ENCODE results near the gene STX5. TPM values are rescaled to one million over a fixed set of nuclear protein-coding genes. Genes with fewer than 3 reads are reported as not detected.

Gene STX5, protein sequence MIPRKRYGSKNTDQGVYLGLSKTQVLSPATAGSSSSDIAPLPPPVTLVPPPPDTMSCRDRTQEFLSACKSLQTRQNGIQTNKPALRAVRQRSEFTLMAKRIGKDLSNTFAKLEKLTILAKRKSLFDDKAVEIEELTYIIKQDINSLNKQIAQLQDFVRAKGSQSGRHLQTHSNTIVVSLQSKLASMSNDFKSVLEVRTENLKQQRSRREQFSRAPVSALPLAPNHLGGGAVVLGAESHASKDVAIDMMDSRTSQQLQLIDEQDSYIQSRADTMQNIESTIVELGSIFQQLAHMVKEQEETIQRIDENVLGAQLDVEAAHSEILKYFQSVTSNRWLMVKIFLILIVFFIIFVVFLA
- 24.9 and 27.2 TPM in 2 replicates for total RNA-seq

DNA sequence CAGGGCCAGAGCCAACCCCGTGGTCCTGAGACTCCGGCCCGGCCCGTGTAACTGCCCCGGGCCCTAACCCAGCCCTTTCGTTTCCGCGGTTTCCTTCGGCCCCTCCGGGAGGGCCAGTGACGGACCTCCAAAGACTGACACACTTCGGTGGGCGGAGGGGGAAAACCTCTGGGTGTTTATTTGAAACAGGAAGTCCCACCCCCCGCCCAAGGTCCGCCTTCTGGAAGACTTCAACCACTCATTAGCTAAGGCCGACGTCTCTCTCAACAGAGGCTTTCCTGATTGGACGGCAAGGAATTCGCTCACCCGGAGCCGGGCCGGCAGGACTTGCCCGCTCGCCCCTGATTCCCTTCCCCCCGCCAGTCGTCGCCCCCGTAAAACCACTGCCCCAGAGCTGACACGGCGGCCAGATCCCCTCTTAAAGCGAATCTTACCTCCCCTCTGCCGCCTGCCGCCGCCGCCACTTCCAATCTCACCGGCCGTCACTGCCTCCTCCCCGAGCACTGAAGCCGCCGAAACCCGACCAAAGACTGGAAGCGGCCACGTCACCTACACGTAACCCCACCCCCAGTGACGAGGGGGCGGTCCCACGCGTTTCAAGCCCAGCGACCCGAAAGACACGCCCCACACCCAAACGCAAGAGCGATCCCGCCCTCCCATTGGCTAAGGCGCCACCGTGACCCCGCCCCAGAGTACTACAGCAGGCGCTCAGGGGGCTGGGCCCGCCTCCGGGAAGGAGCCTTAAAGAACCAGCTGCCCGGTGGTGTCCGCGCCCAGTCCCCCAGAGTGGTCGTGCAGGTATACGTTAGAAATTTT is at the start of gene STX5:
Gene STX5, minus strand, starts transcription at position 532 of the 816 bp plus-strand sequence. CDS start 808 bp downstream, outside the sequence.

DNA sequence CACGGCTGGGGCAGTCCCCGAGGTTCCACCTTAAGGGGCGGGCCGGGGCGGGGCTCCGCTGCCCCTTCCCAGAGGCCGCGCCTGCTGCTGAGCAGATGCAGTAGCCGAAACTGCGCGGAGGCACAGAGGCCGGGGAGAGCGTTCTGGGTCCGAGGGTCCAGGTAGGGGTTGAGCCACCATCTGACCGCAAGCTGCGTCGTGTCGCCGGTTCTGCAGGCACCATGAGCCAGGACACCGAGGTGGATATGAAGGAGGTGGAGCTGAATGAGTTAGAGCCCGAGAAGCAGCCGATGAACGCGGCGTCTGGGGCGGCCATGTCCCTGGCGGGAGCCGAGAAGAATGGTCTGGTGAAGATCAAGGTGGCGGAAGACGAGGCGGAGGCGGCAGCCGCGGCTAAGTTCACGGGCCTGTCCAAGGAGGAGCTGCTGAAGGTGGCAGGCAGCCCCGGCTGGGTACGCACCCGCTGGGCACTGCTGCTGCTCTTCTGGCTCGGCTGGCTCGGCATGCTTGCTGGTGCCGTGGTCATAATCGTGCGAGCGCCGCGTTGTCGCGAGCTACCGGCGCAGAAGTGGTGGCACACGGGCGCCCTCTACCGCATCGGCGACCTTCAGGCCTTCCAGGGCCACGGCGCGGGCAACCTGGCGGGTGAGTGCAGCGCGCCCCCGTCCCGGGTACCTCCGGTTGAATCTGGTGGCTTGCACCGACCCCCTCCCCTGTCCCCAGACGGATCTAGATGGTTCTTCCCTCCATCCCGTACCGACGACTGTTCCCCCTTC is 49.1 kb upstream of the STX5 start, which contains the start of gene SLC3A2:
Gene SLC3A2, plus strand, starts transcription at position 94 of the 776 bp plus-strand sequence. Its CDS starts 128 bp downstream, at position 222.

DNA sequence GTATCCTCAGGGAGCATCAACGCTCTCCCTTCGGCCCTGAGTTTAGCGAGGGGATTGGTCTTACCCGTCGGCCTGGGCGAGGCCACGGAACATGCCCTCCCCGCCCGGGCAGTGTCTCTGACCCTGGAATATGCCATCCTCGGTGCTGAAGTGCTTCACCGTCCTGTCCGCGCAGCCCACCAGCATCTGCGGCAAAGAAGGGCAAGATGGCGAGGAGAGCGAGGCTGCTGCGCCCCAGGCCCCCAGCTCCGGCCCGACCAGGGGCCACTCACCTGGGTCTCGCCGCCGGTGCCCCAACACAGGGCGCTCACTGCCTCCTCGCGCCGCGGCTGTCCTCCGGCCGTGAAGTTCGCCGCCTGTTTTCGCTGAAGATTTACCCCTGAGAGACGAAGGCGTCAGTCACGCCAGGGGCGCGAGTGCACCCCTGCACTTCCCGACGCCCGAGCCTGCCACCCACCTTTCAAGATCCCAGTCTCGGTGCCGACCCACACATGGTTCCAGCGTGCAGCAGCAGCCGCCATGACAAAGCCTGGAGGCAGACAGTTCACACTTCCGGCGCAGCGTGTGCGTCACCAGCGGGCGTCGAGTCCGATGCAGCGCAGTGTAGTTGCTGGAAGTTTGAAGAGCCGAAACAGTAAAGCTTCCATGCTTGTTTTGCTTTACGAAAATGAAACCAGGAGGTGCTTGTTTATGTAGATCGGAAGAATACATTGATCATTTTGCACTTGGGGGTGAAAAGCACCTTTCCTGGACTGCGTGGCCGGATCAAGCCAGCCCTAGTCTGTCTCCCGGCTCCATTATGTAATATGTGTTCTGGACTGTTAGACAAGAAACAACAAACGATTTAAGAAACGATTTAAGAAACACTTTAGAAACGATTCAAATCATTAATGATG is 7.4 kb upstream of the STX5 start, which contains the start of gene WDR74:
Gene WDR74, minus strand, starts transcription at position 541 of the 896 bp plus-strand sequence. Its CDS starts 20 bp downstream, at position 521.

DNA sequence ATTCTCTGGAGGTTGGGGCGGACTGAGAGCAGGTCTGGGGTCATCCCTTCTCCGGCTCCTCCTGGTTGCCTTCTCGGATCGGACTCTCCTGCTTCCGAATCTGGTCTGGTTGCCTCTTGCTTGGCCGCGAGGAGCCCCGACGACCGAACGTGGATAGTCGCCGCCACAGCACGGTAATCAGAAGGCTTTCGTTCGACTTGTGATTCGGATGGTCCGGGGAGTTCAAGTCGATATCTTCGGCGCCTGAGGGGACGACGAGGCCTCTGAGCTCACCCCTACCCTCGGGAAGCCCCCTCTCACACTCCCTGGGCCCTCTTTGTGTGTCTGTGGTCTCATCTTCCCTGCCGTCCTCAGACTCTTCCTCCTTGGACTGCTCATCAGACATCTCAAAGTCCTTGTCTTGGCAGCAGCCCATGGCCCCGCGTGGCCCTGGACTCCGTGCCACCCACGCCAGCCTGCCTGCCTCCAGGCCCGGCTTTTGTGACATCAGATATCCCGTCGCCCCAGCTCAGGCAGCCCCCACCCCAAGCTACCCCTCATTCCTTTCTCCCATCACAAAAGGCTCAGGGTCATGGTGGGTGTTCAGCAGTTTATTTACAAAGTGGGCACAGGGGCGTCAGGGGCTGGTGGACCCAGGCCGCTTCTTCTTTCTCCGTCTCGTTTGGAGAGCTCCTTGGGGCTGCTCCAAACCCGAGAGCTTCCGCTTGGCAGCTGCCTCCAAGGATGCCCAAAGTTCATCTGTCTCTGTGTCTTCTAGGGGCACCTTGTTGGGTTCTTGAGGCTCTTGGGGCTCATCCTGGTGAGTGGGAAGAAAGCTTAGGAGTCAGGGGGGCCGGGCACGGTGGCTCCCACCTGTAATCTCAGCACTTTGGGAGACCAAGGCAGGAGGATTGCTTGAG is 734 bp upstream of the STX5 start, which contains the start of gene TEX54:
Gene TEX54, minus strand, starts transcription at position 506 of the 899 bp plus-strand sequence.

DNA sequence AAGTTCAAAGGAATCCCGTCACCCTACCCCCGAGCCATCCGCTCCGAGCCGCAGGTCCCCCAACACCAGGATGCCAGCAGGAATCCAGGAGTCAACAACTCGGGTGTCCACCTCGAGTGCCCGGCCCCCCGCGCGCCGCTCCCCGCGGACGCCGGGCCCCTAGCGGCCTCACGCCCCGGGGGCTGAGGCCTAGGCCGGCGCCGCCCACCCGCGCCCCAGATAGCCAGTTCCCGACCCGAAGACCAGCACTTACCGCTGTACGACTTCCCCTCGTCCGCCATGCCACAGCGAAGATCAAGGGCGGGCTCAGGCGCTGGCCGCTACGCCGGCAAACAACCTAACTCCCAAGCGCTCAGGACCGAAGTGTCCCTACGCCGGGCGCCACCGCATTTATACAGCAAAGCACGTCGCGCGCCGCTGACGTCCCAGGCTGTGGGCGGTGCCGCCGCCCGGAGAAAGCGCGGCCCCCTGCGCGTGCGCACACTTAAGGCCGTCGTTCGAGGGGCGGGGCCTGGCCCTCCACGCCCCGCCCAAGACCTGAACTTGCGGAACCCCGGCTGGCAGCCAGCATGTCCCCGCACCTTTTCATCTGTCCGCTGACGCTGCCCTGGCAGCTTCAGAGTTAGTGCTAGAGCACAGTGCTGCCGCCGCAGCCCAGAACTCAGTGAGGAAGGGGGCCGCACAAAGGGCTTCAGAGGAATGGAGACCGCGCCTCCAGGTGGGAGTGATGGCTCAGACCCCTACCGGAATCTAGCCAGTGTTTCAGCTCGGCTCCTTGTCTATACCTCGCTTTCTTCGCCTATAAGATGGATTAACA is 26.6 kb downstream of the STX5 start, which contains the start of gene NXF1:
Gene NXF1, minus strand, starts transcription at position 365 of the 817 bp plus-strand sequence. Its CDS starts 84 bp downstream, at position 281.

DNA sequence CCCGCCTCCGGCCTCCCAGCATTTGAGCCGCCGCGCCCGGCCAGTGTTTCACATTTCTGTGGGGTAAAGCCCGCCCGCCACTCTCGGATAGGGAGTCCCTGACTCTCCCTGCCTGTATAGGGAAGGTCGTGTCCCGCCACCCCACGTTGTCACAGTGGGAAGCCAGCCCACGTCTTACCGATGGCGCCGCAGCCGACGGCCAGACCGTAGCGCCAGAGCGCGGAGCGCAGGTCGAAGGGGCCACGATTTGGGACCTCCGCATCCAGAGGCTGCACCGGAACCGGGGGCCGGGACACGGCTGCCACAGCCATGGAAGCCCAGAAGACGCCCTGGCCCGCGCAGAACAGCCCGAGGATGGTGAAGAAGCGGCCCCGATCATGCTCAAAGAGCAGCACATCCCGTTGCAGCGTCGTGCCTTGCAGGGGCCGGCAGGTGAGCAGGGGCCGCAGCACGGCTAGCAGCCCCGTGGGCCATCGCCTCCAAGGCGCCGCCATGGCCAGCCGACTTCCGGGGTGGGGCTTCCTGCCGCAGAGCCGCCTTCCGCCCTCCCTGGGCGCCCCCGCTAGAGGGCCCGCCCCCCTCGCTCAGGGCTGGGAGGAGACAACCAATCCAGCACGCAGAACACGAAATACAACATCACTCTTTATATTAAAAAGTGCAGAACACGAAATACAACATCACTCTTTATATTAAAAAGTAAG is 40.2 kb downstream of the STX5 start, which contains the start of gene TMEM223:
Gene TMEM223, minus strand, starts transcription at position 506 of the 701 bp plus-strand sequence. Its CDS starts 12 bp downstream, at position 494.

DNA sequence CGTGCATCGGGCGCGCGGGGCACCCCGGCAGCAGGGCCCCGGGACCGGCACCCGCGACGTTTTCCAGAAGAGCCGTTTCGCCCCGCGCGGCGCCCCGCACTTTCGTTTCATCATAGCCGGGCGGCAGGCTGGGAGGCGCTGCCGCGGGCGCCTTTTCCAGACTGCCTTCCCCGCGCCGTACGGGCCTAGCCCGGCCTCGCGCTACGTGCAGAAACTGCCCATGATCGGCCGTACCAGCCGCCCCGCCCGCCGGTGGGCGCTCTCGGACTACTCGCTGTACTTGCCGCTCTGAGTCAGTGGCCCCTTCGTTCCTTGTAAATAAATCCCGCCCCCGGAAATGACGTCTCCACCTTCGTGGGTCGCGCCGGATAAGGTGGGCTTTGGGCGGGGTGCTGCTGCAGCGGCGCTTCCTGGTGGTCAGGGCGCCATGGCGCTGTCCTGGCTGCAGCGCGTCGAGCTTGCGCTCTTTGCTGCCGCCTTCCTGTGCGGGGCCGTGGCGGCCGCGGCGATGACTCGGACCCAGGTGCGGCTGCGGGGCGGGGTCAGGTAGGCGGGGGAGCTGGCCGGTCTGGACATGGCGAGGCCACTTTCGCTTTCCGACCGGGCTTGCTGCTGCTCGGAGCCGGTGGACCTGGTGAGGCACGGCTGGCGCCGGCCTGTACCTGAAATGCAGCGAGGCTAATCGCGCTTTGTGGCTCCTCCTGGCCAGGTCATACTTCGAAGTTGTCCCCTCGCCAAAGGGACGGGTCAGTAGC is 44.7 kb downstream of the STX5 start, which contains the start of gene TMEM179B:
Gene TMEM179B, plus strand, starts transcription at position 398 of the 755 bp plus-strand sequence. Its CDS starts 30 bp downstream, at position 428.

DNA sequence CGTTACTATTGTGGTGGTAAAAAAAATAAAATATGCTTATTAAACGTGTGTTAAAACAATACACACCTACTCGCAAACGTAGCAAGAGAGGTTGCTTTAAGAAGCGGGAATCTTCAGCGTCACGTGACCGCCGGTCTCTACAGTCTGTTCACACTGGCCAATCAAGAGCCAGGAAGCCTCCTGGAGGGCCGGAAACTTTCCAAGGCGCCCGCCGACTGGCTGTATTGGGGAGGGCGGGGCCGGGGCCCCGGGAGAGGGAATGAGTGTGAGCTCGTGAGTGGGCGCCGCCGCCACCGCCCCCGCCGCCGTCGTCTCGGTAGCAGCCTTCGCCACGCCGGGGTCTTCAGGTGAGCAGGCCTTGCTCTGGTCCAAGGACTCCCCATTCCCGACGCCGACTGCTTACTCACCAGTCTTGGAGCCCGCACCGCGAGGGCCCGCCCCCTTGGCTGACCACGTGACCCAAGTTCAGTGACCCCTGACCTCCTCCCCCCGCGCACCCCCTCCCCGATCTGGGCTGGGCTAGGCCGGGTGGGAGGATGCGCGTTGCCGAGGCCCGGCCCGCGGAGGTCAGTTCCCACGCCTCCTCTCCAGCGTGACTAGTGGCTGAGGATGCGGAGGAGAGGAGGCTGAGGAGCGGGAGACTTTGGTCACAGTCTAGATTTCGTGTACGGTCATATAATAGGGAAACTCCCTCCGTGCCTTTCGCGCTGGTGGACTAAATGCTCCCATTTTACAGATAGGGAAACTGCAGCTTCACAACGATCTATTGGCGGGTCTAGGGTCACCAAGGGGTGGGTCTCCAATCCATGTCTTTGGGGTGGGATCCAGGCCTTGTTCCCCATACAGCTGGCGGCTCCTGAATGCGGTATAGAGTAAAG is 60.5 kb downstream of the STX5 start, which contains the start of gene TAF6L:
Gene TAF6L, plus strand, starts transcription at position 253 of the 878 bp plus-strand sequence. CDS start 4,388 bp downstream, outside the sequence.

Other genes with a start within 250 kb of the STX5 start
- 7.0 and 9.0 TPM in 2 replicates for gene TUT1, start 240.5 kb downstream of the STX5 start, total RNA-seq
- gene MTA2, start 230.2 kb downstream of the STX5 start, total RNA-seq = 141 and 164 TPM in 2 replicates
- gene EML3, start 219.3 kb downstream of the STX5 start, total RNA-seq = 12.1 and 17.8 TPM in 2 replicates
- gene ROM1, start 218.8 kb downstream of the STX5 start, total RNA-seq = 1.4 and 3.0 TPM in 2 replicates
- gene B3GAT3, start 210.1 kb downstream of the STX5 start, total RNA-seq = 45.1 and 50.5 TPM in 2 replicates
- 132 and 144 TPM in 2 replicates for gene GANAB, start 185.4 kb downstream of the STX5 start, total RNA-seq
- gene INTS5, start 178.7 kb downstream of the STX5 start, total RNA-seq = 25.8 and 30.5 TPM in 2 replicates
- 23.9 and 32.8 TPM in 2 replicates for gene C11orf98, start 166.8 kb downstream of the STX5 start, total RNA-seq
- gene CSKMT, start 166.7 kb downstream of the STX5 start, total RNA-seq = 4.3 and 26.0 TPM in 2 replicates
- 11.6 and 20.2 TPM in 2 replicates for gene UQCC3, start 160.4 kb downstream of the STX5 start, total RNA-seq
- 0.85 and 0.96 TPM in 2 replicates for gene LBHD1, start 159.8 kb downstream of the STX5 start, total RNA-seq
- 172 and 236 TPM in 2 replicates for gene UBXN1, start 153.0 kb downstream of the STX5 start, total RNA-seq
- gene LRRN4CL, start 142.5 kb downstream of the STX5 start, total RNA-seq = under 0.01 and 0.21 TPM in 2 replicates
- 27.0 and 61.6 TPM in 2 replicates for gene BSCL2, start 124.6 kb downstream of the STX5 start, total RNA-seq
- gene GNG3, start 124.4 kb downstream of the STX5 start, total RNA-seq = not detected in 2 replicates
- 6.0 and 7.2 TPM in 2 replicates for gene HNRNPUL2, start 104.6 kb downstream of the STX5 start, total RNA-seq
- 19.5 and 36.2 TPM in 2 replicates for gene TTC9C, start 103.6 kb downstream of the STX5 start, total RNA-seq
- gene ZBTB3, start 77.9 kb downstream of the STX5 start, total RNA-seq = 9.9 and 11.5 TPM in 2 replicates
- gene POLR2G, start 70.5 kb downstream of the STX5 start, total RNA-seq = 71.8 and 86.8 TPM in 2 replicates
- gene TAF6L, start 60.7 kb downstream of the STX5 start, total RNA-seq = 13.3 and 21.1 TPM in 2 replicates
- 39.3 and 46.3 TPM in 2 replicates for gene TMEM179B, start 44.6 kb downstream of the STX5 start, total RNA-seq
- gene TMEM223, start 40.0 kb downstream of the STX5 start, total RNA-seq = 25.8 and 29.6 TPM in 2 replicates
- 8.5 and 11.8 TPM in 2 replicates for gene NXF1, start 26.6 kb downstream of the STX5 start, total RNA-seq
- gene TEX54, start 790 bp upstream of the STX5 start, total RNA-seq = not detected in 2 replicates
- 85.3 and 91.8 TPM in 2 replicates for gene WDR74, start 7.5 kb upstream of the STX5 start, total RNA-seq
- gene SLC3A2, start 48.8 kb upstream of the STX5 start, total RNA-seq = 423 and 762 TPM in 2 replicates
- not detected in 2 replicates for gene CHRM1, start 89.3 kb upstream of the STX5 start, total RNA-seq
- not detected in 2 replicates for gene SLC22A6, start 152.9 kb upstream of the STX5 start, total RNA-seq
- not detected in 2 replicates for gene SLC22A8, start 183.8 kb upstream of the STX5 start, total RNA-seq

All from tracheal epithelial cell (primary cell).